Sigmoid colon (tissue), 7 donors: Measurements from ENCODE around the gene MMP19. TPM values are rescaled to one million over a fixed set of nuclear protein-coding genes. Genes with fewer than 3 reads are reported as not detected.
A peak's percentile ranks its signal among the peaks of the same experiment; 100 is the strongest.

Experiments used
- DNase-seq: peaks from one replicate; pipeline ENCODE4 v3.0.0-alpha.2; 2019
- H3K27ac ChIP-seq, 4 donors: fragments of 200-600 bp; sonication (generic); one replicate each; pipeline ENCODE4 v1.5.1; 2016 to 2019; ENCODE audit warnings: mild to moderate bottlenecking in 1 of 4
- H3K27me3 ChIP-seq, 3 donors: fragments of 200-600 bp; sonication (generic); one replicate each; pipeline ENCODE4 v1.5.1; 2019; ENCODE audit warnings: mild to moderate bottlenecking in 1 of 3
- H3K36me3 ChIP-seq, 4 donors: fragments of 200-600 bp; sonication (generic); one replicate each; pipeline ENCODE4 v1.5.1; 2016 to 2019
- H3K4me1 ChIP-seq, 4 donors: fragments of 200-600 bp; sonication (generic); one replicate each; pipeline ENCODE4 v1.5.1; 2017 to 2019
- H3K4me3 ChIP-seq, 4 donors: fragments of 200-600 bp; sonication (generic); one replicate each; pipeline ENCODE4 v1.5.1; 2017 to 2019; ENCODE audit warnings: mild to moderate bottlenecking in 2 of 4, moderate library complexity in 1 of 4
- H3K9me3 ChIP-seq, 4 donors: fragments of 200-600 bp in 3 of 4; sonication (generic) in 3 of 4; one replicate each; pipeline versions ENCODE4 v1.5.1 to v1.6.1; 2013 to 2019
- EP300 ChIP-seq, 4 donors: sonication (generic); formaldehyde crosslinking; IDR thresholded peaks; one replicate each; pipeline ENCODE4 v1.6.1; 2017; ENCODE audit warnings: antibody characterized with exemption in 4 of 4
- POLR2A ChIP-seq, 2 donors: fragments of 450-650 bp; IDR thresholded peaks; one replicate each; pipeline ENCODE4 v1.6.1; 2016; ENCODE audit warnings: antibody characterized with exemption in 2 of 2, mild to moderate bottlenecking in 2 of 2, moderate library complexity in 2 of 2
- POLR2AphosphoS5 ChIP-seq, 4 donors: sonication (generic); formaldehyde crosslinking; IDR thresholded peaks; one replicate each; pipeline ENCODE4 v1.6.1; 2017; ENCODE audit warnings: antibody characterized with exemption in 4 of 4
- WGBS, 2 donors: extraction: QIAGEN DNeasy Blood & Tissue Kit; methylation state at CpG; one replicate each; pipeline ENCODE4 v1.1.7; 2013; 5-methylcytosine and 5-hydroxymethylcytosine counted together
- intact Hi-C: fragments of 100-400 bp; cut with DNase I; formaldehyde crosslinking; loops from one replicate; pipeline ENCODE4 v1.15.1; 2023
- polyA plus RNA-seq, 3 donors: library from polyadenylated mRNA; stranded (reverse); fragments of 200-250 nt; gene quantifications; one replicate each; pipeline ENCODE4 v1.2.3, GENCODE V29; 2013
- total RNA-seq, 4 donors: library from RNA; depleted of rRNA; stranded (reverse); fragments of >200 nt; gene quantifications; one replicate each; pipeline ENCODE4 v1.1.0, GENCODE V29; 2016
- TF ChIP-seq, protein P1 (sequence below), 4 experiments: fragments of 450-650 bp in 3 of 4; fragments of 200-600 bp in 1 of 4; IDR thresholded peaks; one replicate each; pipeline ENCODE4 v1.5.1; 2016 to 2019; ENCODE audit warnings: antibody characterized with exemption in 4 of 4, mild to moderate bottlenecking in 3 of 4, moderate library complexity in 2 of 4
- donor health status: healthy with polysubstance abuse.
- donor health status: Bipolar disorder and iron deficiency.
- donor health status: healthy.

The MMP19 gene
- total and polyA plus RNA-seq, 7 donors, result 1.2 to 18.0 (median 6.0) TPM

DNA sequence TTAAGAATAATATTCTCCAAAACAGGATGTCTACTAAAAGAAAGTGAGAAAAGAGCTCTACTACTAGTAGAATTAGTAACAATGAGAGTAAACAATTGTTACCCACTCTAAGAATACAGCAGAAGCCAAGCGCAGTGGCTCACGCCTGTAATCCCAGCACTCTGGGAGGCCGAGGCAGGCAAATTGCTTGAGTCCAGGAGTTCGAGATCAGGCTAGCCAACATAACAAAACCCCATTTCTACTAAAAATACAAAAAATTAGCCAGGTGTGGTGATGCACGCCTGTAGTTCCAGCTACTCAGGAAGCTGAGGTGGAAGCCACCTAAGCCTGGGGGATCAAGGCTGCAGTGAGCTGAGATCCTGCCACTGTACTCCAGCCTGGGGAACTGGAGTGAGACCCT, 18.0 kb downstream of the MMP19 start:
- H3K4me1 ChIP-seq, result peaks cover 0 to 34% (median 32%) of the 10 kb centered on the region in 4 donors
- no peak for DNase-seq

DNA sequence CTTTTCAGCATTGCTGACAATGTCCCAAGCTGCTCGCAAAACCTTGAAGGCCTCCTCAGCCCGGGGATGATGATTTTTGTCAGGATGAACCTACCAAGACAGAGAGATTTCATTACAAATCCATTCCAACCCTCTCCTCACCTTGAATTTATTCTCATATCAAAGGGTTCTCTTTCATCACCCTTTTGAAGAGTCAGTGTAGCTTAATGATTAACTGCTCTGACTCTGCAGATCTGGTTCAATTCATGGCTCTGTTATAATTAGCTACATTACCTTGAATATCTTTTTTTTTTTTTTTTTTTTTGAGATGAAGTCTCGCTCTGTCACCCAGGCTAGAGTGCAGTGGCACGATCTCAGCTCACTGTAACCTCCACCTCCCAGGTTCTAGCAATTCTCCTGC, 19.3 kb downstream of the MMP19 start:
- TF ChIP-seq POLR2A (IDR thresholded peaks at IDR 0.05) (no peak), POLR2AphosphoS5 (IDR thresholded peaks at IDR 0.05) (no peak), EP300 (IDR thresholded peaks at IDR 0.05) (no peak)
- TF ChIP-seq, protein P1, sequence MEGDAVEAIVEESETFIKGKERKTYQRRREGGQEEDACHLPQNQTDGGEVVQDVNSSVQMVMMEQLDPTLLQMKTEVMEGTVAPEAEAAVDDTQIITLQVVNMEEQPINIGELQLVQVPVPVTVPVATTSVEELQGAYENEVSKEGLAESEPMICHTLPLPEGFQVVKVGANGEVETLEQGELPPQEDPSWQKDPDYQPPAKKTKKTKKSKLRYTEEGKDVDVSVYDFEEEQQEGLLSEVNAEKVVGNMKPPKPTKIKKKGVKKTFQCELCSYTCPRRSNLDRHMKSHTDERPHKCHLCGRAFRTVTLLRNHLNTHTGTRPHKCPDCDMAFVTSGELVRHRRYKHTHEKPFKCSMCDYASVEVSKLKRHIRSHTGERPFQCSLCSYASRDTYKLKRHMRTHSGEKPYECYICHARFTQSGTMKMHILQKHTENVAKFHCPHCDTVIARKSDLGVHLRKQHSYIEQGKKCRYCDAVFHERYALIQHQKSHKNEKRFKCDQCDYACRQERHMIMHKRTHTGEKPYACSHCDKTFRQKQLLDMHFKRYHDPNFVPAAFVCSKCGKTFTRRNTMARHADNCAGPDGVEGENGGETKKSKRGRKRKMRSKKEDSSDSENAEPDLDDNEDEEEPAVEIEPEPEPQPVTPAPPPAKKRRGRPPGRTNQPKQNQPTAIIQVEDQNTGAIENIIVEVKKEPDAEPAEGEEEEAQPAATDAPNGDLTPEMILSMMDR (IDR thresholded peaks at IDR 0.05), result no peak
- 37 to 80% methylated on average over 4 of the region's 4 CpGs for WGBS, 2 donors
- H3K36me3 ChIP-seq, result peaks cover 14 to 46% (median 34%) of the 10 kb centered on the region in 4 donors
- DNase-seq, result no peak
- H3K4me3 ChIP-seq, result no peak overlapping the region
- H3K27me3 ChIP-seq, result no peaks in the 10 kb centered on the region
- no peak overlapping the region for H3K27ac ChIP-seq
- intact Hi-C loops, result no loop called here
- H3K9me3 ChIP-seq, result no peaks in the 10 kb centered on the region
- peaks cover 0 to 34% (median 30%) of the 10 kb centered on the region in 4 donors for H3K4me1 ChIP-seq

More for the DNA sequence above, 18.0 kb downstream of the MMP19 start:
- WGBS, 2 donors, result 80 to 82% methylated on average over 5 of the region's 5 CpGs
- Histone ChIP-seq H3K27me3 (no peaks in the 10 kb centered on the region), H3K36me3 (peaks cover 14 to 44% (median 32%) of the 10 kb centered on the region in 4 donors), H3K27ac (no peak overlapping the region), H3K4me3 (no peak overlapping the region), H3K9me3 (no peaks in the 10 kb centered on the region)
- intact Hi-C loops, result no loop called here
- TF ChIP-seq, protein P1 (IDR thresholded peaks at IDR 0.05), result no peak
- no peak for TF ChIP-seq POLR2AphosphoS5 (IDR thresholded peaks at IDR 0.05)

DNA sequence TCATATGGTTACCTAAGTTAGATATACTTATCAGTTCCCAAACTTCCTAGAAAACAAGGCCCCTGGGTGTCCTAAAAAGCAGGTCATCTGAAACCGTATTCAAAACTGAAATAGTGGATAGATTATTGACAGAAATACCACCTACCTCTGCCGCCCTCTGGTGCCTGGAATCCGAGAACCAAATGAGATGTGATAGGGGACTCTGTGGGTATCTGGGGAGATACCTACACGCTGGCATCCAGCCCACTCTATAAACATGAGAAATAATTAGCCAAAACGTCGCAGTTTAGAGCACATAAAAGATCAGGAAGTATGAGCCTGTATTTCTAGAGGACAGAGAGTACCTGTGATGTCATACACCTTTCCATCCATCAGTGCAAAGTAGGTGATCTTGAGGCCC, 20.5 kb downstream of the MMP19 start:
- H3K36me3 ChIP-seq, result peaks cover 14 to 40% (median 33%) of the 10 kb centered on the region in 4 donors
- no peak for DNase-seq
- 12 to 55% methylated on average over 6 of the region's 6 CpGs for whole genome bisulfite sequencing, 2 donors
- intact Hi-C loops, result no loop called here
- H3K27ac ChIP-seq, result no peak overlapping the region
- TF ChIP-seq, protein P1 (IDR thresholded peaks at IDR 0.05), result peak in 1 of 4 experiments; percentile 1
- no peak for TF ChIP-seq EP300 (IDR thresholded peaks at IDR 0.05)
- no peaks in the 10 kb centered on the region for H3K27me3 ChIP-seq
- no peaks in the 10 kb centered on the region for H3K9me3 ChIP-seq
- H3K4me1 ChIP-seq, result peaks cover 0 to 25% (median 20%) of the 10 kb centered on the region in 4 donors
- no peak overlapping the region for H3K4me3 ChIP-seq

DNA sequence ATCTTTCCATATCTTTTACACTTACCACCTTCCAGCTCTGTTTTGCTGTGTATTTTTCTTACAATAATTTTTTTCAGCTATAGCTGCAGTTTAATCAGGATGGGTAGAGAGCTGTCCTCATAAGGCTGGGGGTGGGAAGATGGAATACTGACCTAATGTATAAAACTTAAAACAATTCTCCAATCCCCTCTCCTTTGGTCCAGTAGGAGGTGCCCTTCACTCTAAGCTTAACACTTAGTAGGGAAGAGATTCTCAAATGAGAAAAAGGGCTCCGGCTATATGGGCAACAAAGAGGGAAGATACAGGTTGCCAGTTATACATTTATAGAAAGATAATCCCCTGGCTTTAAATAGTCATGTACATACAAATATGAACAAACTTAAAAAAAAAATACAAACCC, 22.1 kb downstream of the MMP19 start:
- 91 to 100% methylated on average over 1 of the region's 1 CpG for WGBS, 2 donors
- Histone ChIP-seq H3K27me3 (no peaks in the 10 kb centered on the region), H3K4me3 (no peak overlapping the region), H3K36me3 (peaks cover 14 to 39% (median 33%) of the 10 kb centered on the region in 4 donors), H3K4me1 (peaks cover 0 to 22% (median 19%) of the 10 kb centered on the region in 4 donors), H3K27ac (no peak overlapping the region), H3K9me3 (no peaks in the 10 kb centered on the region)
- TF ChIP-seq POLR2AphosphoS5 (IDR thresholded peaks at IDR 0.05), result no peak
- TF ChIP-seq POLR2A (IDR thresholded peaks at IDR 0.05), result no peak
- no peak for TF ChIP-seq EP300 (IDR thresholded peaks at IDR 0.05)
- TF ChIP-seq, protein P1 (IDR thresholded peaks at IDR 0.05), result no peak
- no peak for DNase-seq
- intact Hi-C loops, result no loop called here

DNA sequence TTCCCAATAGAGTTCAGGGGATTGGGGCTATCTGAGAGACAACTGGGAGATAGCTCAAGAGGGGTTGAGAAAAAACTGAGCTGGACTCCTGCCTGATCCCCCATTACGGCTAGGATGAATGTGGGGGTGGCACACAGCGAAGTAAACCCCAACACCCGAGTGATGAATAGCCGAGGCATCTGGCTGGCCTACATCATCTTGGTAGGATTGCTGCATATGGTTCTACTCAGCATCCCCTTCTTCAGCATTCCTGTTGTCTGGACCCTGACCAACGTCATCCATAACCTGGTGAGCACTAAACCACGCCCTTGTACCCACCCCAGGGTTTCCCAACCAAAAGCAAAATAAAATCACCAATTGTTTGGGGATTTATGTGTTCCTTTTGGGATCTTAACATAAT, 23.9 kb downstream of the MMP19 start:
- TF ChIP-seq EP300 (IDR thresholded peaks at IDR 0.05) (no peak), POLR2A (IDR thresholded peaks at IDR 0.05) (no peak), POLR2AphosphoS5 (IDR thresholded peaks at IDR 0.05) (no peak)
- TF ChIP-seq, protein P1 (IDR thresholded peaks at IDR 0.05), result no peak
- no peak for DNase-seq
- 67 to 77% methylated on average over 6 of the region's 6 CpGs for WGBS, 2 donors
- Histone ChIP-seq H3K36me3 (peaks cover 14 to 55% (median 36%) of the 10 kb centered on the region in 4 donors), H3K27ac (peak overlapping the region in 3 of 4 donors; percentile 82 to 89 (median 83)), H3K4me1 (peaks cover 0 to 39% (median 35%) of the 10 kb centered on the region in 4 donors), H3K27me3 (no peaks in the 10 kb centered on the region), H3K4me3 (no peak overlapping the region), H3K9me3 (no peaks in the 10 kb centered on the region)
- intact Hi-C loops, result loop anchor here (5.0 kb wide), 1 partner anchor 82 kb away; no protein-coding TSS in a partner anchor
